ENCODE measurements around the gene GSTM4. TPM values are rescaled to one million over a fixed set of nuclear protein-coding genes. Genes with fewer than 3 reads are reported as not detected.

Gene GSTM4
- total RNA-seq, 2 experiments from 2014 or later, result 6.0 to 8.0 TPM

- no peak overlapping the region for H2AFZ ChIP-seq (ENCODE audit: low read length)
- H3K4me3 ChIP-seq (ENCODE audit: low read depth, low read length, poor library complexity, severe bottlenecking), result no peak overlapping the region
- no peak overlapping the region for H3K4me2 ChIP-seq (ENCODE audit: low read length)
- peaks cover 12% of the 10 kb centered on the region for H3K4me1 ChIP-seq (ENCODE audit: insufficient read depth, low read length, poor library complexity, severe bottlenecking)
- no TSS peak for BruUV-seq (replicated peaks)
- no peaks in the 10 kb centered on the region for H3K9me3 ChIP-seq (ENCODE audit: low read length)
- no peak overlapping the region for H3K27ac ChIP-seq (ENCODE audit: low read depth, low read length, poor library complexity, severe bottlenecking)
- TF ChIP-seq EZH2phosphoT487 (IDR thresholded peaks at IDR 0.05; ENCODE audit: borderline replicate concordance, low read depth, low read length), result no peak
- TF ChIP-seq CTCF (conservative IDR thresholded peaks at IDR 0.05; ENCODE audit: low read length), result 0 out of 2 replicates have a peak, but pooled peaks have one; percentile 20
- H3K9me2 ChIP-seq (ENCODE audit: insufficient read depth, low read length), result no peaks in the 10 kb centered on the region
- POLR2A ChIA-PET, result interaction anchor here (0.7 kb wide), 1 partner anchor 81 kb away, joined by 4 read pairs; no protein-coding TSS in a partner anchor
- H3K36me3 ChIP-seq (ENCODE audit: insufficient read depth, low read length), result peaks cover 44% of the 10 kb centered on the region
- CTCF ChIA-PET (ENCODE audit: unreplicated experiment), result interaction anchor here (1.7 to 1.8 kb wide), 2 partner anchors 10 to 84 kb away, joined by 6 to 8 read pairs; no protein-coding TSS in a partner anchor
- intact Hi-C loops (cut with micrococcal nuclease; ENCODE audit: unreplicated experiment), result loop anchor here (1.0 kb wide), 1 partner anchor 84 kb away; no protein-coding TSS in a partner anchor
- H4K20me1 ChIP-seq (ENCODE audit: insufficient read depth, low read length), result no peaks in the 10 kb centered on the region
- peak; percentile 41 for DNase-seq (ENCODE audit: low spot score)
- H3K79me2 ChIP-seq (ENCODE audit: insufficient read depth, low read depth, low read length), result no peaks in the 10 kb centered on the region
These were observed 25.6 kb upstream of the GSTM4 start for GRCh38 chr1:109630081-109630897.

GRCh38 chr1:109630898-109631512 is 24.9 kb upstream of the GSTM4 start:
- H3K79me2 ChIP-seq (ENCODE audit: insufficient read depth, low read depth, low read length), result no peaks in the 10 kb centered on the region
- H3K4me1 ChIP-seq (ENCODE audit: insufficient read depth, low read length, poor library complexity, severe bottlenecking), result peaks cover 15% of the 10 kb centered on the region
- BruUV-seq (replicated peaks), result no TSS peak
- DNase-seq (ENCODE audit: low spot score), result no peak
- CTCF ChIA-PET (ENCODE audit: unreplicated experiment), result interaction anchor here (1.7 to 1.8 kb wide), 2 partner anchors 9 to 85 kb away, joined by 6 to 8 read pairs; no protein-coding TSS in a partner anchor
- H3K9me2 ChIP-seq (ENCODE audit: insufficient read depth, low read length), result no peaks in the 10 kb centered on the region
- H3K4me3 ChIP-seq (ENCODE audit: low read depth, low read length, poor library complexity, severe bottlenecking), result no peak overlapping the region
- no peaks in the 10 kb centered on the region for H3K9me3 ChIP-seq (ENCODE audit: low read length)
- intact Hi-C loops (cut with micrococcal nuclease; ENCODE audit: unreplicated experiment), result loop anchor here (1.0 kb wide), 1 partner anchor 85 kb away; no protein-coding TSS in a partner anchor
- no peak overlapping the region for H3K27ac ChIP-seq (ENCODE audit: low read depth, low read length, poor library complexity, severe bottlenecking)
- H2AFZ ChIP-seq (ENCODE audit: low read length), result no peak overlapping the region
- H4K20me1 ChIP-seq (ENCODE audit: insufficient read depth, low read length), result no peaks in the 10 kb centered on the region
- POLR2A ChIA-PET, result no interaction called here
- peaks cover 44% of the 10 kb centered on the region for H3K36me3 ChIP-seq (ENCODE audit: insufficient read depth, low read length)
- TF ChIP-seq EZH2phosphoT487 (IDR thresholded peaks at IDR 0.05; ENCODE audit: borderline replicate concordance, low read depth, low read length) (no peak), CTCF (conservative IDR thresholded peaks at IDR 0.05; ENCODE audit: low read length) (no peak)
- H3K4me2 ChIP-seq (ENCODE audit: low read length), result no peak overlapping the region
